Right hindlimb (tissue), 1 donor: ENCODE data around the gene CAPN1.
"Not testable (repeated sequence)": the region's sequence is repeated elsewhere in the genome, so short reads cannot be mapped to it uniquely, and the experiment has no call there.

Source experiments
- DNase-seq: peaks from one replicate; pipeline ENCODE4 v3.0.0-alpha.2; 2018

Gene CAPN1

GRCh38 chr11:65181569-65182257 lies at the start of gene CAPN1:
TSS of gene CAPN1 (plus strand) at chr11:65181928. CDS start at chr11:65182702, 774 bp downstream.
- peak; percentile 84 for DNase-seq

GRCh38 chr11:65132238-65132987 lies 49.3 kb upstream of the CAPN1 start:
- DNase-seq: no peak

- DNase-seq: no peak
These were observed 48.6 kb upstream of the CAPN1 start for GRCh38 chr11:65132988-65133700.

GRCh38 chr11:65133724-65134123 lies 48.0 kb upstream of the CAPN1 start:
- peak; percentile 84 for DNase-seq

- DNase-seq: peak; percentile 94
These were observed 47.3 kb upstream of the CAPN1 start, which contains the start of gene SYVN1 for GRCh38 chr11:65134240-65134951. TSS of gene SYVN1 (minus strand) at chr11:65134519. CDS start at chr11:65133601, 918 bp downstream.

- peak; percentile 95 for DNase-seq
These were observed 46.6 kb upstream of the CAPN1 start for GRCh38 chr11:65134952-65135632.

- DNase-seq: no peak
These were observed 46.0 kb upstream of the CAPN1 start for GRCh38 chr11:65135633-65136145.

GRCh38 chr11:65136515-65137096 lies 45.1 kb upstream of the CAPN1 start:
- no peak for DNase-seq

GRCh38 chr11:65141896-65142494 lies 39.7 kb upstream of the CAPN1 start:
- no peak for DNase-seq

GRCh38 chr11:65147352-65148075 lies 34.2 kb upstream of the CAPN1 start:
- no peak for DNase-seq

- no peak for DNase-seq
These were observed 33.1 kb upstream of the CAPN1 start for GRCh38 chr11:65148657-65149056.

GRCh38 chr11:65150131-65150508 lies 31.6 kb upstream of the CAPN1 start:
- DNase-seq: not testable (repeated sequence)

GRCh38 chr11:65150509-65151299 lies 31.0 kb upstream of the CAPN1 start:
- peak; percentile 77 for DNase-seq

GRCh38 chr11:65151331-65151899 lies 30.3 kb upstream of the CAPN1 start:
- no peak for DNase-seq

- no peak for DNase-seq
These were observed 29.6 kb upstream of the CAPN1 start for GRCh38 chr11:65152122-65152521.

GRCh38 chr11:65156256-65156655 lies 25.5 kb upstream of the CAPN1 start:
- no peak for DNase-seq

GRCh38 chr11:65156926-65157325 lies 24.8 kb upstream of the CAPN1 start:
- no peak for DNase-seq

GRCh38 chr11:65157336-65157735 lies 24.4 kb upstream of the CAPN1 start:
- DNase-seq: no peak

- DNase-seq: no peak
These were observed 22.7 kb upstream of the CAPN1 start for GRCh38 chr11:65159012-65159411.
